Activated CD4-positive, alpha-beta memory T cell treated with anti-CD3 and anti-CD28 coated beads for 36 hours (primary cell): Measurements from ENCODE around the gene PTPRN2. TPM values are rescaled to one million over a fixed set of nuclear protein-coding genes. Genes with fewer than 3 reads are reported as not detected.

Experiments
- CTCF ChIA-PET: fragments of 350-600 bp; sonication (Branson Sonifier 250); formaldehyde crosslinking; loops from one replicate; lab custom pipeline; 2021; ENCODE audit warnings: antibody characterized with exemption, inconsistent platforms; lab: Charles Lee
- POLR2A ChIA-PET: fragments of 350-600 bp; sonication (Branson Sonifier 250); formaldehyde crosslinking; loops from one replicate; lab custom pipeline; 2021; ENCODE audit warnings: antibody characterized with exemption; lab: Charles Lee
- DNase-seq: peaks from one replicate; pipeline ENCODE4 v3.0.0-alpha.2; 2020
- H3K27ac Mint-ChIP-seq: one replicate; pipeline ENCODE4 v1.8.0; 2021; ENCODE audit warnings: mixed read lengths
- H3K27me3 Mint-ChIP-seq: one replicate; pipeline ENCODE4 v1.8.0; 2021; ENCODE audit warnings: mixed read lengths
- H3K36me3 Mint-ChIP-seq: one replicate; pipeline ENCODE4 v1.8.0; 2021; ENCODE audit warnings: mixed read lengths
- H3K4me1 Mint-ChIP-seq: one replicate; pipeline ENCODE4 v1.8.0; 2021; ENCODE audit warnings: low read depth, mixed read lengths
- H3K4me3 Mint-ChIP-seq: one replicate; pipeline ENCODE4 v1.8.0; 2021; ENCODE audit warnings: mild to moderate bottlenecking, mixed read lengths
- H3K9me3 Mint-ChIP-seq: one replicate; pipeline ENCODE4 v1.8.0; 2021; ENCODE audit warnings: mixed read lengths
- intact Hi-C: fragments of 100-400 bp; cut with micrococcal nuclease; formaldehyde crosslinking; loops from one replicate; pipeline ENCODE4 v1.15.1; 2023
- total RNA-seq, 2 experiments: library from RNA; stranded (reverse); gene quantifications; one replicate each; pipeline ENCODE4 v1.2.3, GENCODE V29; 2021

PTPRN2 gene
- total RNA-seq, 2 experiments from 2014 or later, result 0.51 to 0.64 TPM

DNA sequence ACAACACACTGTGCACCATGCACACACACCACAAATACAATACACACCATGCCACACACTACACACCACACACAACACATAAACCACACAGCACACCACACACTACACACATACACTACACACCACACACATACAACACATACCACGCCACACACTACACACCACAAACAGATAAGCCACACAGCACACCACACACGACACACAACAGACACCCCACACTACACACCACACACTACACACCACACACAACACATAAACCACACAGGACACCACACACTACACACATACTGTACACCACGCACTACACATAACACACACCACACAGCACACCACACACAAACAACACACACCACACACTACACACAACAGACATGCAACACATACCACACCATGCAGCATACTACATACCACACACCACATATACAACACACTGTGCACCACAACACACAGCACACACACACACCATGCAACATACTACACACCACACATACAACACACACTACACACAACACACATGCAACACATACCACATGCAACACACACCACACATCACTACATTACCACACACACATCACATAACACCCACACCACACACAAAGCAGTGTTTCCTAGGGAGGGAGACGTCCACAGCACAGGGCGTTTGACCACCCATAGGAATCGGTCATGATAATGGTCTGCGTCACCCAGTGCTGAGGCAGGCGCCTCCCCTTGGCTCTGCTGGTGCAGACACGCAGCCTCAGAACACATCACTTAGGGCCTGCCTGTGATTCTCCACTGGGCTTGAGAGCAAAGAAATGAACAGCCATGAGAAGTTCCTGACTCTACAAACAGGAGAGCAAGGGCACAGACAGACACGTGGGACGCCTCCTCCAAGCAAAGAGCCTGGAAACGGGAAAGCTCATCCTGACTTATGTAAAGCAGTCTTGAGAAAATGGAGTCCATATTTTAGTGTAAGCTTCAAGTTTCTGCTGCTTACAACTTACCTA is 458.3 kb downstream of the PTPRN2 start:
- ChIA-PET CTCF (no interaction called here), POLR2A (no interaction called here)
- Mint-ChIP-seq H3K36me3 (no peaks in the 10 kb centered on the region), H3K9me3 (peaks cover 3% of the 10 kb centered on the region), H3K4me1 (no peaks in the 10 kb centered on the region), H3K27ac (no peak overlapping the region), H3K4me3 (no peak overlapping the region), H3K27me3 (no peaks in the 10 kb centered on the region)
- intact Hi-C loops, result no loop called here
- DNase-seq, result no peak

DNA sequence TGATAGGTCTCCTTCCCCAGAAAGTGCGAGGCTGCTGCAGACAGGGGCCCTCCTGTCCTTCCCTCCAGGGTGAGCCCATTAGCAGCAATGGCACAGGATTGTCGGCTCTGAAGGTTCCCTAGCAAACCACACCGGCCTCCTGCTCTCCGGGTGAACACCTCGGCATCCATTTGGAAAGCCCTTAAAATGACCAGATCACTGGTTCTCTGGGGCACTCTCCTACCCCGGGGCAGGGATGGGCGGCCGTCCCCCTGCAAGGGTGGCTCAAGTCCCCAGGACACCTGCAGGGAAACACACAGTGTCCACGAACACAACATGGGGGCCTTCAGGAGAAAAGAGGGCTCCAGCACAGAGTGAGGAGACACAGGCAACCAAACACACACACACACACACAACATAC is 459.1 kb downstream of the PTPRN2 start:
- H3K4me1 Mint-ChIP-seq, result no peaks in the 10 kb centered on the region
- H3K27ac Mint-ChIP-seq, result no peak overlapping the region
- ChIA-PET CTCF (no interaction called here), POLR2A (no interaction called here)
- DNase-seq, result no peak
- peaks cover 3% of the 10 kb centered on the region for H3K9me3 Mint-ChIP-seq
- no peaks in the 10 kb centered on the region for H3K27me3 Mint-ChIP-seq
- no peaks in the 10 kb centered on the region for H3K36me3 Mint-ChIP-seq
- intact Hi-C loops, result no loop called here
- H3K4me3 Mint-ChIP-seq, result no peak overlapping the region

DNA sequence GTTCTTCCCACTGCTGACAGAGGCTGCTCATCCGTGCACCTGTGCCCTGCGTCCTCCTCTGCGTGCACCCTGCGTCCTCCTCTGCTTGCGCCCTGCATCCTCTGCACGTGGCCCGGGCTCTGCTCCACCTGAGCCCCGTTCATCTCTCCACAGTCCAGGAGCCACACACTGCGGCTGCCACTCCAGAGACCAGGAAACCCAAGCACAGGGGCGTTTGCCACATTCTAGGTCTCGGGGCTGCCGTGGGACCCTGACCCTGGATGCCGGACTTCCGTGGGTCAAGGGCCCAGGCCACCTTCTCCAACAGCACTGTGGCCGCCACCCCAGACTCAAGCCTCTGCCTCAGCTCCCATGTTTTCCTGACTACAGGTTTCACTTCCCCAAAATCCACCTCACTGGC is 460.4 kb downstream of the PTPRN2 start:
- CTCF ChIA-PET, result no interaction called here
- DNase-seq, result no peak
- intact Hi-C loops, result no loop called here
- peaks cover 3% of the 10 kb centered on the region for H3K9me3 Mint-ChIP-seq
- POLR2A ChIA-PET, result no interaction called here
- no peaks in the 10 kb centered on the region for H3K27me3 Mint-ChIP-seq
- H3K4me3 Mint-ChIP-seq, result no peak overlapping the region
- no peaks in the 10 kb centered on the region for H3K36me3 Mint-ChIP-seq
- no peaks in the 10 kb centered on the region for H3K4me1 Mint-ChIP-seq
- no peak overlapping the region for H3K27ac Mint-ChIP-seq

DNA sequence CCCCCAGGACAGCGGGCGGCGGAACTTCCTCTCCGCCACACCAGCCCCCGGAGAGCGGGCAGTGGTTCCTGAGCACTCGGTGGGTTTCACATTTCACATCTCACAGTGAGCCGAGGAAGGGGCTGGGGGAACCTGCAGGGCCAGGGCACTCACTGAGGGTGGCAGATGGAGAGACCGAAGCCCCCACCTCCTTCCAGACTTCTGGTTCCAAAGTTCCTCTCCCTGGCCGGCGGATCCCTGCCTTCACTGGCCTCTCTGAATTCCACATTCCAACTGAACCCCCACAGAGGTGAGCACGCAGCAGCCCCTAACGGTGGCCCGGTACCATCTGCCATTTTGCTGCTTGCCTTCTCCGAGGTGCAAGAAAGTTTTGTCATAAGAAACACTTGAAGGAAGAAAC is 461.0 kb downstream of the PTPRN2 start:
- DNase-seq, result no peak
- Mint-ChIP-seq H3K4me1 (no peaks in the 10 kb centered on the region), H3K36me3 (no peaks in the 10 kb centered on the region), H3K27me3 (no peaks in the 10 kb centered on the region), H3K27ac (no peak overlapping the region), H3K4me3 (no peak overlapping the region), H3K9me3 (peaks cover 3% of the 10 kb centered on the region)
- ChIA-PET CTCF (no interaction called here), POLR2A (no interaction called here)
- intact Hi-C loops, result no loop called here

DNA sequence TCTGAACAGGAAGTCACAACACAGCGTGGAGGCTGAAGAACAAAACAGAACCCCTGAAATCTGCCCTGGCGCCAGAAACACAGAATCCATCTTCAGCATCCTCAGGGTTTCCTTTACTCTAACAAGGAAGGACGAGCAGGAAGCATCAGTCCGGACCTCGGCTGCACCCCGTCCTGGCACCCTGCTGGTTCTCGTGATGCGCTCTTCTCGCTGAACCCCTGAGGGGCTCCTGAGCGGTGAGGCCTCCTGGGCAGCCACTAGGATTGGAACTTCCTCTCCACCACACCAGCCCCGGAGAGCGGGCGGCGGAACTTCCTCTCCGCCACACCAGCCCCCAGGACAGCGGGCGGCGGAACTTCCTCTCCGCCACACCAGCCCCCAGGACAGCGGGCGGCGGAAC is 461.9 kb downstream of the PTPRN2 start:
- intact Hi-C loops, result no loop called here
- Mint-ChIP-seq H3K4me1 (no peaks in the 10 kb centered on the region), H3K4me3 (no peak overlapping the region), H3K9me3 (peaks cover 3% of the 10 kb centered on the region), H3K27me3 (no peaks in the 10 kb centered on the region), H3K27ac (no peak overlapping the region), H3K36me3 (no peaks in the 10 kb centered on the region)
- no peak for DNase-seq
- ChIA-PET POLR2A (no interaction called here), CTCF (no interaction called here)

DNA sequence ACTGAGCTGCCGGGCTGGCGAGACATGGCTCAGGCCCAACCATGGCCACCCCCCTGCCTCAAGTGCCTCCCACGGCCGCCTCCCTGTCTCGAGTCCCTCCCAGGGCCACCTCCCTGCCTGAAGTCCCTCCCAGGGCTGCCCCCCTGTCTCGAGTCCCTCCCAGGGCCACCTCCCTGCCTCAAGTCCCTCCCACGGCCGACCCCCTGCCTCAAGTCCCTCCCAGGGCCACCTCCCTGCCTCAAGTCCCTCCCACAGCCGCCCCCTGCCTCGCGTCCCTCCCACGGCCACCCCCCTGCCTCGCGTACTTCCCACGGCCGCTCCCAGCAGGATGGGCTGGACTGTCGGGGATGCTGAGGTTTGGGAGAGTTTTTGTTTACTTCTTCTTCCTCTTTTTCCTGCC is 462.5 kb downstream of the PTPRN2 start:
- POLR2A ChIA-PET, result no interaction called here
- Mint-ChIP-seq H3K27ac (no peak overlapping the region), H3K4me1 (no peaks in the 10 kb centered on the region), H3K9me3 (peaks cover 3% of the 10 kb centered on the region), H3K27me3 (no peaks in the 10 kb centered on the region), H3K4me3 (no peak overlapping the region), H3K36me3 (no peaks in the 10 kb centered on the region)
- intact Hi-C loops, result no loop called here
- CTCF ChIA-PET, result no interaction called here
- DNase-seq, result no peak

DNA sequence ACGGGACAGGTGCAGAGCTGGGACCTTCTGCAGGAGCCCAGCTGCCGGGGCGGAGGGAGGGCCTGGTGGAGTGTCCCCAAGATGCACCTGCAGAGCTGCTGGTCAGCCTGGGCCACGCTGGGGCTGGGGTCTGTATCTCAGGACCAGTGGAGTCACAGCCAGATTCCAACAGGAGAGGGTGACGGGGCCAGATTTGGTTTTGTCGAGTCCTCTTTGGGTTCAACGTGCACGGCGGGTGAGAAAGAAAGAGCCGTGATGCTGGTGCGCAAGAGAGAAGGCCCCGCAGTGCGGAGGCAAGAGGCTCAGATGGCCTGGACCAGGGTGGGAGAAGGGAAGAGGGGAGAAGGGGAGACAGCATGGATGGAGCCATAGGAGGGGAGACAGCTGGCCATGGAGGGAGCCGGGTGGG is 462.9 kb downstream of the PTPRN2 start:
- CTCF ChIA-PET, result no interaction called here
- no peak overlapping the region for H3K27ac Mint-ChIP-seq
- DNase-seq, result no peak
- peaks cover 5% of the 10 kb centered on the region for H3K9me3 Mint-ChIP-seq
- H3K4me3 Mint-ChIP-seq, result no peak overlapping the region
- POLR2A ChIA-PET, result no interaction called here
- no peaks in the 10 kb centered on the region for H3K27me3 Mint-ChIP-seq
- no peaks in the 10 kb centered on the region for H3K36me3 Mint-ChIP-seq
- intact Hi-C loops, result no loop called here
- no peaks in the 10 kb centered on the region for H3K4me1 Mint-ChIP-seq

DNA sequence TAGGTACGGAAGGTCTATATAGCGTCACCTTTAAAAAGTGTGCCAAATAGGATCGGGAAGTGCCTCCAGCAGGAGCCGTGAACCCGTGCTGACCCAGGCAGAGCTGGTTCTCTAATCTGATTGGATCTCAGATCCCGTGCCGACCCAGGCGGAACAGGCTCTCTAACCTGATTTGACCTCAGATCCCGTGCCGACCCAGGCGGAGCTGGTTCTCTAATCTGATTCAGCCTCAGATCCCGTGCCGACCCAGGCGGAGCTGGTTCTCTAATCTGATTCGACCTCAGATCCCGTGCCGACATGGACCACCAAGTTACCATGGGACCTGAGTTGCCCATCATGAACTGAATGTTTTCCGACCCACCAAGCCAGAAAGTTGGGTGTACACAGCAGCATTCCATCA is 463.9 kb downstream of the PTPRN2 start:
- Mint-ChIP-seq H3K27me3 (no peaks in the 10 kb centered on the region), H3K36me3 (no peaks in the 10 kb centered on the region), H3K4me1 (no peaks in the 10 kb centered on the region), H3K27ac (no peak overlapping the region), H3K9me3 (peaks cover 11% of the 10 kb centered on the region), H3K4me3 (no peak overlapping the region)
- intact Hi-C loops, result no loop called here
- POLR2A ChIA-PET, result no interaction called here
- CTCF ChIA-PET, result no interaction called here
- no peak for DNase-seq

DNA sequence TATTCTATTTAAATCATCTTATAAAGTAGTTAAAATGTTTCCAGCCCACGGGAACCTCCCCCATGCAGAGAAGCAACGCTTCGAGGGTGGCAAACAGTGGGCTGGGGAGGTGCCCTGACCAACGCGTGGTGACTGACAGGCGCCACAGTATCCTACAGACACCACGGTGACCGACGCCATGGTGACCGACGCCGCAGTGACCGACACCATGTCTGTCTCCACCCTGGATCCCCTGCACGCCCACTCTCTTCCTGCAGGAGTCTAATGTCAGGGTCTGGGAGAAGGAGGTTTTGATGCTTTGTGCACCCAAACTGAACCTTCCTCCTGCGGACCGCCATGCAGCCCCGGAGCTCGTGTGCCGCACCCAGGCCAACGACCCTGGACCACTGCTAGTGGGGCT is 464.4 kb downstream of the PTPRN2 start:
- no peak for DNase-seq
- no peaks in the 10 kb centered on the region for H3K27me3 Mint-ChIP-seq
- H3K36me3 Mint-ChIP-seq, result no peaks in the 10 kb centered on the region
- H3K4me3 Mint-ChIP-seq, result no peak overlapping the region
- H3K9me3 Mint-ChIP-seq, result peaks cover 16% of the 10 kb centered on the region
- no peaks in the 10 kb centered on the region for H3K4me1 Mint-ChIP-seq
- ChIA-PET CTCF (no interaction called here), POLR2A (no interaction called here)
- intact Hi-C loops, result no loop called here
- no peak overlapping the region for H3K27ac Mint-ChIP-seq

DNA sequence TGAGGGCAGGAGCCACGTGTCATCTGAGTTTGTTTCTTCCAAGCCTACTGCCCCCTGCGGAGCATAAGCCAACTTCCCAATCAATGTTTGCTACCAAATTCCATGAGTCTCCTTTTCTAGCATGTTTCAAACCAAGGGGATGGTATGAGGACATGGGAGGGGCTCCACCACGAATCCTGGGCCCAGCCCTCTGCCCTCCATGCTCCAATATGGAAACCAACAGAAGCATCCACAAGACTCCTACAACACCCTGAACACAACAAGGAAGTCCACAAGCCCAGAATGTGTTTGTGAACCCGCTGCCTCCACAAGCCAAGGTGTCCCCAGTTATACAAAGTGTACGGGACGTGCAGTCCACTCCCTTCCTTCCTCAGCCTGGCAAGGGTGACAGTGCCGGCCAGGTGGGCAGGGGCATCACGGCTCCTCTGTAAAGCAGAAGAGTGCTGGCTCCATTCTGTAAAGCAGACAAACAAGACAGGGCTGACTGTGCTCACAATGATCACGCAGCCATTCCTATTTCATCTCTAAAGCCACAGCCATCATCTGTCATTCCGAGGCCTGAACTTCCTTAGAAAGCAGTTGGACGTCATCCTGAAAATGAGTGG is 466.1 kb downstream of the PTPRN2 start:
- H3K9me3 Mint-ChIP-seq, result peaks cover 30% of the 10 kb centered on the region
- POLR2A ChIA-PET, result no interaction called here
- H3K36me3 Mint-ChIP-seq, result no peaks in the 10 kb centered on the region
- H3K4me1 Mint-ChIP-seq, result no peaks in the 10 kb centered on the region
- no peak overlapping the region for H3K27ac Mint-ChIP-seq
- no peak overlapping the region for H3K4me3 Mint-ChIP-seq
- CTCF ChIA-PET, result no interaction called here
- H3K27me3 Mint-ChIP-seq, result no peaks in the 10 kb centered on the region
- no peak for DNase-seq
- intact Hi-C loops, result no loop called here

DNA sequence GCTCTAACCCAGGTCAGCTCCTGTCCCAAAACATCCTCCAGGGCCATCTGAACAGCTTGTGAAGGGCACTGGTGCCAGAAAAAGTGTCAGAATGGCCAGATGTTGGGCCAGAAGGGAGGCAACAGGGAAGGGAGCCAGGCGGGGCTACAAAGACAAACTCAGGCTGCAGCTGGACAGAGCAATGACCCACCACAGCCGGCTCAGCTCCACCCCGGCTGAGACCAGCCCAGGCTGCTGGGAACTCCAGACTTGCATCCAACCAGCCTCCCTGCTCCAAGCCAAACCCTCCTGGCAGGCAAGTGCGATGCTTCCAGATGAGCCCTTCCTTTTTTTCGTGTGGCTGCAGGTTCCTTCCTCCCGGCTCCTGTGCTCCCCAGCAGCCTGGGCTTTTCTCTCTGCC is 466.9 kb downstream of the PTPRN2 start:
- Mint-ChIP-seq H3K27ac (no peak overlapping the region), H3K9me3 (peaks cover 35% of the 10 kb centered on the region), H3K27me3 (no peaks in the 10 kb centered on the region), H3K4me3 (no peak overlapping the region), H3K4me1 (no peaks in the 10 kb centered on the region), H3K36me3 (no peaks in the 10 kb centered on the region)
- POLR2A ChIA-PET, result no interaction called here
- DNase-seq, result no peak
- intact Hi-C loops, result no loop called here
- CTCF ChIA-PET, result no interaction called here

DNA sequence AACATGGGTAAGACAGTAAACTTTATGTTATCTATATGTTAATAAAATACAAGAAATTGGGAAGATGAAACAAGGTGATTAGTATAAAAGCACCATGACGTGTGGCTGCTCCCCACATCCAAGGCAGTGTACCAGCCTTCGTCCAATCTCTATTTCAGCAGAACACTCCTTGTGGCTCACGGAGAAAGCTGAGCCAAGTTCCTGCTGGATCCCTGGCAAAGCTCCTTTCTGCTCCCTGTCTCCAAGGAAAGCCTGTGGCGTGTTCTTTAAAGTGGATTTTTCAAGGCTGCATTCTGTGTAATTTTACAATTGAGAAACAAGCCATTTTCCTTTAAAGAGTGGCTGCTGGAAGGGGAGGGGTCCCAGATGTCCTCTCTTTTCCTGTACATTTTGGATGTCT is 467.3 kb downstream of the PTPRN2 start:
- intact Hi-C loops, result no loop called here
- Mint-ChIP-seq H3K27me3 (no peaks in the 10 kb centered on the region), H3K4me3 (no peak overlapping the region), H3K36me3 (no peaks in the 10 kb centered on the region), H3K9me3 (peaks cover 37% of the 10 kb centered on the region), H3K4me1 (no peaks in the 10 kb centered on the region), H3K27ac (no peak overlapping the region)
- no peak for DNase-seq
- POLR2A ChIA-PET, result no interaction called here
- CTCF ChIA-PET, result no interaction called here
